ENCODE measurements around the gene HIVEP3.

- TF ChIP-seq CTCF (IDR thresholded peaks at IDR 0.05): no peak
- TF ChIP-seq POLR2A (IDR thresholded peaks at IDR 0.05): no peak
These were observed 251.6 kb downstream of the HIVEP3 start for GRCh38 chr1:41666981-41667631.

Data from heart left ventricle (tissue), 13 donors.